SJCRH30 (cell line): ENCODE measurements around the gene MGP. TPM values are rescaled to one million over a fixed set of nuclear protein-coding genes. Genes with fewer than 3 reads are reported as not detected.

ENCODE experiments used
- DNase-seq, 2 experiments: peaks; one replicate each; pipeline ENCODE4 v3.0.0-alpha.2; 2015 to 2020
- H3K27ac ChIP-seq: fragments of 250-450 bp; sonication (Bioruptor Pico); 2 replicates; pipeline ENCODE4 v1.5.1; 2020; ENCODE audit warnings: mild to moderate bottlenecking, moderate library complexity
- H3K27me3 ChIP-seq: fragments of 250-450 bp; sonication (Bioruptor Pico); 2 replicates; pipeline ENCODE4 v1.5.1; 2020; ENCODE audit warnings: mild to moderate bottlenecking, moderate library complexity
- H3K36me3 ChIP-seq: fragments of 250-450 bp; sonication (Bioruptor Pico); 2 replicates; pipeline ENCODE4 v1.5.1; 2020; ENCODE audit warnings: mild to moderate bottlenecking, moderate library complexity
- H3K4me1 ChIP-seq: fragments of 250-450 bp; sonication (Bioruptor Pico); 2 replicates; pipeline ENCODE4 v1.5.1; 2020; ENCODE audit warnings: mild to moderate bottlenecking, moderate library complexity
- H3K4me3 ChIP-seq: fragments of 250-450 bp; sonication (Bioruptor Pico); 2 replicates; pipeline ENCODE4 v1.5.1; 2020; ENCODE audit warnings: mild to moderate bottlenecking, moderate library complexity
- H3K9me3 ChIP-seq: fragments of 250-450 bp; sonication (Bioruptor Pico); replicated peaks from 2 replicates; pipeline ENCODE4 v1.5.1; 2020; ENCODE audit warnings: mild to moderate bottlenecking, moderate library complexity
- total RNA-seq: library from RNA; depleted of rRNA; stranded (reverse); fragments of >200 nt; shearing (Covaris generic); gene quantifications from 2 replicates; pipeline ENCODE4 v1.2.3, GENCODE V29; 2014; rRNA removed

MGP gene
- total RNA-seq, 1 experiment from 2014 or later = 3.2 TPM

DNA sequence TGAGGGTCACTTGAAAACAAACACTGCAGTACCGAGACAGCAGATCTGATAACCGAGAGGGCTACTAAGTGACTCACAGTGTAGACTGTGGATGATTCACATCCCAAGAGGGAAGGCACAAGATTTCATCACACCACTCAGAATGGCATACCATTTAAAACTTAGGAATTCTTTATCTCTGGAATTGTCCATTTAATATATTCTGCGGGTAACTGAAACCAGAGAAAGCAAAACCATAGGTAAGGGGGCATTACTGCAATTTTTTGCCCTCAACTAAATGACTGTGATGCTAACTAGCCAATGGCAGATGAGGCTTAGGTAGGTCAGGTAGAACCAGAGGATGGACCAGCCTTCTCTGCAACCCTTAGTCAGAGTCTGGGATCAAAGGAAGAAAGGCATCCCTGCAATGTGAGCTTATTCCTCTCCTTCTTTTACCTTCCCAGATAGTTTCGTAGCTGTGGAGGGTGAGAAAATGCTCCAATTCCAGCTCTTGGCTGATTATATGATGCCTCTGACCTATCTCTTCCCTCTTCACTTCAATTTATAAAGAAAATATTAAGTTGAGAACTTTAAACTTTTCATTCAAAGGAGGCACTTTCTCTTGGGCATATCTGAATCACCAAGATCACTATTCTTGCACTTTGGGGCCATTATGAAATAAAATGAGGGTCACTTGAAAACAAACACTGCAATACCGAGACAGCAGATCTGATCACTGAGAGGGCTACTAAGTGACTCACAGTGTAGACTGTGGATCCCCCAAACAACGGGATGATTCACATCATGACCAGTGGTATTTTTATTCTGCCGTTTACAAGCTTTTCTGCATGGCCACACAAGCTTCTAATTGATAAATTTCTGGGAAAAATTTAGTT is 49.1 kb downstream of the MGP start:
- H3K4me1 ChIP-seq = no peaks in the 10 kb centered on the region
- no peaks in the 10 kb centered on the region for H3K36me3 ChIP-seq
- no peak overlapping the region for H3K4me3 ChIP-seq
- no peaks in the 10 kb centered on the region for H3K9me3 ChIP-seq
- DNase-seq = no peak
- H3K27ac ChIP-seq = no peak overlapping the region
- H3K27me3 ChIP-seq = no peaks in the 10 kb centered on the region

DNA sequence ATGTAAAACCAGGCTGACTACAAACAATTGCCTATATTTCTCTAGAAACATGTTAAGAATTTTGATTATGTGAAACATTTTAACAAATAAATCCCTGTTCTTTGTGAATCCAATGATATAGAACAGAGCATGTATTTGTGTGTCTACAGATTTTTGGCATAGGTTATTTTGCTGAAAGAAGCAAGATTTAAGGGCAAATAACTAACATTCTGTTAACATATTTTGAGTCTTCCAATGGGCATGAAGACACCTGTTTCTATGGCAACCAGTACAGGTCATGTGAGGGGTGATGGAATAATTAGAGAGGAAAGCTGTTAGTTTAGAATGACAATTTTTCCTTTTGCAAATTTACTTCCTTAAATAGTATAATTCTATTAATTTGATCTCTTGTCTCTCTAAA is 51.1 kb downstream of the MGP start:
- no peak for DNase-seq
- Histone ChIP-seq H3K27me3 (no peaks in the 10 kb centered on the region), H3K9me3 (no peaks in the 10 kb centered on the region), H3K4me1 (no peaks in the 10 kb centered on the region), H3K27ac (no peak overlapping the region), H3K36me3 (no peaks in the 10 kb centered on the region), H3K4me3 (no peak overlapping the region)

DNA sequence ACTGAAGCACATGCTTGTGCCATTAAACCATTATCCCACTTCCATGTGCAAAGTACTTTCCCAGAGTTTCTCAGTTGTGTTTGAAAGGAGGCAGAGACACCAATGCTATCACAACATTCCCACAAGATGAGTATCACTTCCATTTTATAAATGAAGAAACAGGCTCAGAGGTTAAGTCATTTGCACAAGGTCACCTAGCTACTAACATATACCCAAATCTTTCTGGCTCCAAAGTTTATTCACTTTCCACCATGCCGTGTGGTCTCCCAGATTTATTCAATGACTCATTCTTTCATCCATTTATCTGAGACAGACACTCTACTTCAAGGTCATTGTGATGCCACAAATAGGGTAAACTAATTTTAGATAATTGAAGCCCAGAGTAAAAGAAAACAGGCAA is 51.7 kb downstream of the MGP start:
- H3K27ac ChIP-seq = no peak overlapping the region
- no peaks in the 10 kb centered on the region for H3K9me3 ChIP-seq
- DNase-seq = no peak
- H3K27me3 ChIP-seq = no peaks in the 10 kb centered on the region
- no peaks in the 10 kb centered on the region for H3K4me1 ChIP-seq
- H3K36me3 ChIP-seq = no peaks in the 10 kb centered on the region
- no peak overlapping the region for H3K4me3 ChIP-seq

DNA sequence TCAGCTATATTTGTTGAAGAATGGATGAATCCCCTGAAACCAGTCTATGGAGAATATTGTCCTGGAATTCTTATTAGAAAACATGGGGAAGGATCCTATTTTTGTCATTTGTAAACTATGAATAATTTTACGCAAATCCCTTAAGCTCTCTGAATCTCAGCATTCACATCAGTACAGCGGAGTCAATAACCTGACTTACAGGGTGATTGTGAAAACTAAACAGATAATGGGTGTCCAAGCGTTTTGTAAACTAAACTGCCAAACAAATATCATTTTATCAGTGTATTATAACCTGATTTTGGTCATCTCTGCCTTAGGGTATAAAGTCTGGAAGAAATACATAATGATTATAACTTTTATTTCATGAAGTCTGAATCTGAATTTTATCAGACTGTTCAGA is 52.3 kb downstream of the MGP start:
- no peaks in the 10 kb centered on the region for H3K4me1 ChIP-seq
- H3K27ac ChIP-seq = no peak overlapping the region
- no peaks in the 10 kb centered on the region for H3K36me3 ChIP-seq
- no peak for DNase-seq
- H3K9me3 ChIP-seq = no peaks in the 10 kb centered on the region
- no peaks in the 10 kb centered on the region for H3K27me3 ChIP-seq
- H3K4me3 ChIP-seq = no peak overlapping the region

Other genes starting within 250 kb of the MGP start
- gene GUCY2C, start 189.3 kb downstream of the MGP start, total RNA-seq = not detected in 2 replicates
- 50.6 and 65.1 TPM in 2 replicates for gene WBP11, start 82.4 kb downstream of the MGP start, total RNA-seq
- 1.2 and 1.8 TPM in 2 replicates for gene C12orf60, start 82.2 kb downstream of the MGP start, total RNA-seq
- gene SMCO3, start 71.7 kb downstream of the MGP start, total RNA-seq = not detected in 2 replicates
- gene ART4, start 42.3 kb downstream of the MGP start, total RNA-seq = not detected in 2 replicates
- not detected in 2 replicates for gene ERP27, start 52.7 kb upstream of the MGP start, total RNA-seq
- 1.2 and 2.4 TPM in 2 replicates for gene ARHGDIB, start 75.7 kb upstream of the MGP start, total RNA-seq
- not detected in 2 replicates for gene PDE6H, start 87.2 kb upstream of the MGP start, total RNA-seq